Measurements from ENCODE around the gene RCL1.
A peak's percentile ranks its signal among the peaks of the same experiment; 100 is the strongest.

RCL1 gene

GRCh38 chr9:4812858-4813257 is 20.1 kb downstream of the RCL1 start:
- DNase-seq (ENCODE audit: low spot score) = no peak

DNA sequence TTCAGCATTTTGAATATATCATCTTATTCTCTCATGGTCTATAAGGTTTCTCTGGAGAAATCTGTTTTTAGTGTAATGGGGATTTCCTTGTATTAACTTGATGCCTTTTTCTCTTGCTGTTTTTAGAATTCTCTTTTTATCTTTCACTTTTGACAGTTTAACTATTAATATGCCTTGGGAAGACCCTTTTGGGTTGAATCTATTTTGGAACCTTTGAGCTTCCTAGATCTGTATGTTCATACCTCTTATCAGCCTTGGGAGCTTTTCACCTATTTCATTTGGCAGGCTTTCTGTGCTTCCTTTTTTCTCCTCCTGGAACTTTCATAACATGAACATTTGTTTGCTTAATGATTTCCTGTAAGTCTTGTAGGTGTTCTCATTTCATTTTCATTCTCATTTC is 22.2 kb downstream of the RCL1 start:
- no peak for DNase-seq (ENCODE audit: low spot score)

GRCh38 chr9:4815381-4815956 is 22.7 kb downstream of the RCL1 start:
- DNase-seq (ENCODE audit: low spot score) = no peak

DNA sequence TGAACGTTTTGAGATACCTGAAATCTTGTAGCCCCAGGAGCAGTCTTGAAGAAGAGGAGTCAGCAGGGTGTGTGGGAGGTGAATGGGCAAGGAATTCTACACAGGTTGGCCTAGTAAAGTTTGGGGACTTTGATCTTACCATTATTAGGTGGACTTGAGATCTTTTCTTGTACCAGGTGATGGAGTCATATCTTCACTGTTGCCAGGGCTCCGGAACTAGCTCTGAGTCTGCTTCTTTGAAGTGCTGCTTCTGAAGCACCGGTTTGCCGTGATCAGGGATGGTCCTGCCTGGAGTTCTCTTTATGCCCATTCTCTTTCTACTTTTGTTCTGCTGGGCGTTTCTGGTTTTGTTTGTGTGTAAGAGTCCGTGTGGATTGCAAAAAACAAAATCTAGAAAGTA is 27.4 kb downstream of the RCL1 start:
- no peak for DNase-seq (ENCODE audit: low spot score)

DNA sequence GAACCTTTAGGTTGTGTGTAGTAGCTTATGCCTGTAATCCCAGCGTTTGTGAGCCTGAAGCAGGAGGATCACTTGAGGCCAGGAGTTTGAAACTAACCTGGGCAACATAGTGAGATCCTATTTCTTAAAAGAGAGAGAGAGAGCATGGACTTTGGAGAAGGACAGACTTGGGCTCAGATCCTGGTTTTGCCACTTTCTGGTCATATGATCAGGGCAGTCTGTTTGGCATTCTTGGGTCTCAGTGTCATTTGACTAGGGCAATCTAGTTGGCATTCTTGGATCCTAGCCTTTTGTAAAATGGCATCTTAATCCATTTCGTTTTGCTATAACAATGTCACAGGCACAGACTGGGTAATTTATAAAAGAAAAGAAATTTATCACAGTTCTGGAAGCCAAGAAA is 28.4 kb downstream of the RCL1 start:
- no peak for DNase-seq (ENCODE audit: low spot score)

- DNase-seq (ENCODE audit: low spot score) = no peak
These were observed 29.3 kb downstream of the RCL1 start for GRCh38 chr9:4822057-4822456.

DNA sequence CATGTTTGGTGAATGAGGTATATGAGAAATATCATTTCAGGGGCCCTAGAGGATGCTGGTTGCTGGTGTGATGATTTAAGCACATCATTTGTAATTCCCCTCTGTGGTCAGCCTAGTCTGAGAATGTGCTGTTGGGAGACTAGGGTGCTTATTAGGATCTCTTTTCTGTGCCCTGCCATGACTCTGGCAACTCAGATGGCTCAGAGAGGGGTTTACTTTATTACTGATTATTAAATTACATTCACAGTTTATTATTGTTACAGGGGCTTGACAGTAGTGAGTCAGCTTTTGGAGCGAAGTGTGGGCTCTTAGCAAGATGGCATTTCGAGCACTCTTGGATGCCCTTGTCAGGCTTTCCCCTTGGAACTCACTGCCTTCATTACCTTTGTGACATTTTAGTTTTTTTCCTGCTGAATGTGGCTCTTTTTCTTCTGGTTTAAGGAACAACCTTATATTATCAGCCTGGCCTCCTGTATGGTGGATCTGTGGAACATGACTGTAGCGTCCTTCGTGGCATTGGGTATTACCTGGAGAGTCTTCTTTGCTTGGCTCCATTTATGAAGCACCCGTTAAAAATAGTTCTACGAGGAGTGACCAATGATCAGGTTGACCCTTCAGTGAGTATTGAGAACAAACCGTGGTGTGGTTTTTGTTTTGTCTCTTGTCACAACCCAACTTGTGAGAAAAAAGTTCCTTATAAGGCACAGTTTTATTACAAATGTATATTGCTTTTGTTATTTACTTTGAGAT is 33.8 kb downstream of the RCL1 start:
- DNase-seq (ENCODE audit: low spot score) = no peak

- DNase-seq (ENCODE audit: low spot score) = no peak
These were observed 34.5 kb downstream of the RCL1 start for GRCh38 chr9:4827224-4827623.

- DNase-seq (ENCODE audit: low spot score) = peak; percentile 4
These were observed 36.0 kb downstream of the RCL1 start for GRCh38 chr9:4828761-4829160.

GRCh38 chr9:4829969-4830368 is 37.2 kb downstream of the RCL1 start:
- no peak for DNase-seq (ENCODE audit: low spot score)

GRCh38 chr9:4830699-4831098 is 38.0 kb downstream of the RCL1 start:
- DNase-seq (ENCODE audit: low spot score) = no peak

- DNase-seq (ENCODE audit: low spot score) = no peak
These were observed 38.4 kb downstream of the RCL1 start for GRCh38 chr9:4831119-4831518.

- DNase-seq (ENCODE audit: low spot score) = no peak
These were observed 39.2 kb downstream of the RCL1 start for GRCh38 chr9:4831944-4832343.

DNA sequence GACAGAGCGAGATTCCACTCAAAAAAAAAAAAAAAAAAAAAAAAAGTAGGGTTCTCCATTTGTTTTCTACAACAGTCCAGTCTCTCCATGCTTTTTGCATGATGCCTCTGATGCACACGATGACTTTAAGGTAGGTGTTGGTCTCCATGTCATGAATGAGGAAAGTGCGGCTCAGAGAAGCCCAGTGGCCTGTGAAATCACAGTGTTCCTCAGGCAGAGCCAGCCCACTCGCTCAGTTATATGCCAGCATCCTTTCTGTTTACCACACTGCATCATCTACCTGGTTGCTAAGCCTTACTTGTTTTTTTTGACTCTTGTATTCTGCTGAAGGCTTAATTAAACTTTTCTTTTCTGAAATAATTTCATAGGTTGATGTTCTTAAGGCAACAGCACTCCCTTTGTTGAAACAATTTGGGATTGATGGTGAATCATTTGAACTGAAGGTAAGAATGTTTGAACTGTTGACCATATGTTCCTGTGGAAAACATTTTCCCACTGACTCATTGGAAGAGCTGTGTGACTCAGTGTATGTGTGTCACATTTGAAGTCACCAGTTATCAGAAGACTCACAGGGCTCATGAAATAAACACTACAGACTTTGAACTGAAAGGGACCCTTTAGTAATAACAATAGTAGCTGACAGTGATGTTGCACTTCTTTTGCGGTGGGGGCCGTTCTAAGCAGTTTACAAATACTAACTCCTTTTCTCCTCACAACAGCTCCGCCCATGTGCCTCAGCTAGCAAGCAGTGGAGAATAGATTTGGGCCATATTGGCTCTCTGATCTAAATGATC is 40.2 kb downstream of the RCL1 start:
- peak; percentile 66 for DNase-seq (ENCODE audit: low spot score)

- no peak for DNase-seq (ENCODE audit: low spot score)
These were observed 41.2 kb downstream of the RCL1 start for GRCh38 chr9:4833781-4834560.

- DNase-seq (ENCODE audit: low spot score) = no peak
These were observed 43.9 kb downstream of the RCL1 start for GRCh38 chr9:4836676-4837075.

GRCh38 chr9:4837261-4838188 is 44.8 kb downstream of the RCL1 start:
- peak; percentile 23 for DNase-seq (ENCODE audit: low spot score)

- DNase-seq (ENCODE audit: low spot score) = no peak
These were observed 45.4 kb downstream of the RCL1 start for GRCh38 chr9:4838189-4838546.

GRCh38 chr9:4839470-4839912 is 46.7 kb downstream of the RCL1 start:
- DNase-seq (ENCODE audit: low spot score) = no peak

GRCh38 chr9:4840018-4840417 is 47.3 kb downstream of the RCL1 start:
- no peak for DNase-seq (ENCODE audit: low spot score)

DNA sequence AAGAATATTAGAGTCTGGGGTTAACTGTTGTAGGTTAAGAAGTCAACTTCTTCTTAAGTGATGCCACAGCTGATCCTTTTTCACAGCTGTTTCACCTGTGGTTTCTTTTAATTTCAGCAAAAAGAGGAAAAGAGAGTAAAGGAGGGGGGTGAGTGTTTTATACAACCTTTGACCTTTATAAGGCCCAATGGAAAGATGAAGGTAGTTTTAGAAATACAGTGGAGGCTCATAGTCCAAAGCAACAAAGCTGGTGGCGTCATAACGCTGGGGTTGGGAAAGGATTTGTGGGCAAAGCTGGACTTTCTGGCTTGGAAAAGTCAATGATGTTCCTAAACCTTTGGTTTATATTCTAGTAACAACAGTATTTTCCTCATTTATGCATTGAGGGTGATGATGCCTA is 49.5 kb downstream of the RCL1 start:
- DNase-seq (ENCODE audit: low spot score) = no peak

Measured in COLO829 (cell line).